NCI-H2107 (cell line): ENCODE measurements around the gene FAM107B.
"Not testable (repeated sequence)": the region's sequence is repeated elsewhere in the genome, so short reads cannot be mapped to it uniquely, and the experiment has no call there.

Experiments used
- DNase-seq: peaks from one replicate; lab custom pipeline; 2025; lab: John Stamatoyannopoulos, UW

Gene FAM107B

DNA sequence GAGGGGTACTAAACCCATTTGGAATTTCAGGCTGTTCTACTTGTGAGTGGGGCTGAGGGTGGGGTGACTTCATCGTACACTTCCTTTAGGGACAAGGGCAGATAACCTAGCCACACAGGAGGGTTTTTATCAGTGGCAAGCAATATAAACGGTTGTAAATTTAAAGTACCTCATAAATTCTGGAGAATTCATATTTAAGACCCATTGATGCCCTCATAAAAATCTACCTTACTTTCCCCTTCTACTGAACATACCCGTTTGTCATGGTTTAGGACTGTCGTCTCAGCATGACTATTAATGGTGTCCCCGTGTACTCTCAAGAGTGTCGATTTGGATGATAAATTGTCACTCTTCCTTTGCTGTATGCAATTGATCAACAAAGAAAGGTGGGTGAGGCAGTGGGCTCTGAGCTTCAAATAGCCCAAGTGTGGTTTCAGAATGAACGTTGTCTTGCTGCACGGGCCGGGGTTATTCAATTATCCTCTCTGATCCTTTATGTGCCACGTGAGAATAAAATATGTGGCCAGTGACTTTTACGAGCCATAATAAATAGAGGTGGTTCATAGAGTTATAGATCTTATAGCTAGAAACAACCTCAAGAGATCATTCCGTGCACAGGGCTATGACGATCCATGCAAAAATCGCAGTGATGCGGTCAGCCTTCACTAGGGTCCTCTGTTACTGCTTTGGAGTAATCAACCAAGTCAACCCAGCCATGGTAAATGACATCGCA, 82.2 kb downstream of the FAM107B start:
- DNase-seq = no peak

- DNase-seq = no peak
Measured at GRCh38 chr10:14691359-14691758, 83.3 kb downstream of the FAM107B start.

GRCh38 chr10:14688606-14689005, 86.1 kb downstream of the FAM107B start:
- DNase-seq = no peak

- DNase-seq = not testable (repeated sequence)
Measured at GRCh38 chr10:14688189-14688588, 86.5 kb downstream of the FAM107B start.

DNA sequence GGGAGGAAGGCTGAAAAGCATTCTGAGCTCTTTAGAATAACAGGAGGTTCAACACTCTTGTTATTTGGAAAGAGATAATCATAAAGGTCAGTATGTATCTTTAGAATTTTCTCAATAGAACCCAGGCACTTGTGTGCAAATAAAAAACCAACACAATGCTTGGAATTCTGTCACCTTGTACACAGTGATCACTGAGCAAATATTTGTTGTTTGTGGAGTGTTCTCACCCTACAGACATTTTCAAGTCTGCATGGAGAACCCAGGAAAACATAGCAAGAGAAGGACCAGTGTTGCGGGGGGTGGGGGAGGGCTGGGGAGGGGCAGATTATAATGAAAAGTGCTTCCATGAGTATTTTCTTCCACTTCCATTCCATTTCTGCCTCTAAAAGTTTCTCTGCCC, 87.4 kb downstream of the FAM107B start:
- DNase-seq = no peak

GRCh38 chr10:14686356-14686755, 88.3 kb downstream of the FAM107B start:
- DNase-seq = no peak

DNA sequence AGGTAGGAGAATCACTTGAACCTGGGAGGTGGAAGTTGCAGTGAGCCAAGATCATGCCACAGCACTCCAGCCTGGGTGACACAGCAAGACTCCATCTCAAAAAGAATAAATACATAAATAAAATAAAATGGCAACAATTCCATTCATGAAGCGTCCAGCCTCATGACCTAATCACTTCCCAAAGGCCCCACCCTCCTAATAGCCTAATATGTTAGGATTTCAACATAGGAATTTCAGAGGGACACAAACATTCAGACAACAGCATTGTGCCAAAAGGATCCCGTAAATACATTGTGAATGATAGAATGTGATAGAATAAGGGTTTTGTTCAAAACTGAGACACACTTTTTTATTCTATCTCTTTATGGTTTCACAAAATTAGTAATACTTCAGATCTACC, 90.3 kb downstream of the FAM107B start:
- no peak for DNase-seq

- DNase-seq = no peak
Measured at GRCh38 chr10:14683256-14683655, 91.4 kb downstream of the FAM107B start.

- no peak for DNase-seq
Measured at GRCh38 chr10:14681802-14682201, 92.9 kb downstream of the FAM107B start.

GRCh38 chr10:14681305-14681704, 93.4 kb downstream of the FAM107B start:
- DNase-seq = no peak

DNA sequence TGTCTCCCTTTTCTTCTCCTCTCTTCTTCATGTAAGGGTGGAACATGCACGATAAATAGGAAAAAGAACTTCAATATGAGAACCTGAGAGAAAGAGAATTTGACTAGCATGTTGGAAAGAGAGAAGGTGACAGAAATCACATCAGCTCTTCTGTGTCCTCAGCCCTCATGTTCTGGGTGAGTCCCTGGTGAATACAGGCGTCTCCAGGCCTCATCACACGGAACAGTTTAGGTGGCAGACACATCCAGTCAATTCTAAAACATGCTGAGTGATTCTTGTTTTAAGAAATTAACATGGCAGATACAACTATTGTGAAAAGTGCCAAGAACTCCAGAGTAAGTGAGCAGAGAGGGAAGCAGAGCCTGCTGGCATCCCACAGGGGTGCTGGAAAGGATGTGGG, 96.1 kb downstream of the FAM107B start:
- no peak for DNase-seq

DNA sequence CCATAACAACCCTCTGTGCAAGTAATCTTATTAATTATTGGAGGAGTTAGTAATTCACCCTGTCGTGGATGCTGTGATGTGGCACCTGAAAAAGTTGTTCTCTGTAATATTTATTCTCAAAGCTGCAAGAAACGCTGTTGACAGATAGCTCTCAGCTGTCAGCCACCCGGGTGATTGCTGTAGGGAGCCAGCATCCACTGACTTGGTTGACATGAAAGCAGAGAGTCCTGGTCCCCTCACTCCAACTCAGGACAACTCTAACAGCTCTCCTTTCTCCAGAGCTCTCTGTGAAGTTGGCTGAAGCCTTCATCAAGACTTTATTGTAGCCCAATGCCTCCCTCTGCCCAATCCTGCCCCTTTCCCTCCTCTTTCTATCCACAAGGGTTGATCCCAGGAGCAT, 98.0 kb downstream of the FAM107B start:
- DNase-seq = no peak

DNA sequence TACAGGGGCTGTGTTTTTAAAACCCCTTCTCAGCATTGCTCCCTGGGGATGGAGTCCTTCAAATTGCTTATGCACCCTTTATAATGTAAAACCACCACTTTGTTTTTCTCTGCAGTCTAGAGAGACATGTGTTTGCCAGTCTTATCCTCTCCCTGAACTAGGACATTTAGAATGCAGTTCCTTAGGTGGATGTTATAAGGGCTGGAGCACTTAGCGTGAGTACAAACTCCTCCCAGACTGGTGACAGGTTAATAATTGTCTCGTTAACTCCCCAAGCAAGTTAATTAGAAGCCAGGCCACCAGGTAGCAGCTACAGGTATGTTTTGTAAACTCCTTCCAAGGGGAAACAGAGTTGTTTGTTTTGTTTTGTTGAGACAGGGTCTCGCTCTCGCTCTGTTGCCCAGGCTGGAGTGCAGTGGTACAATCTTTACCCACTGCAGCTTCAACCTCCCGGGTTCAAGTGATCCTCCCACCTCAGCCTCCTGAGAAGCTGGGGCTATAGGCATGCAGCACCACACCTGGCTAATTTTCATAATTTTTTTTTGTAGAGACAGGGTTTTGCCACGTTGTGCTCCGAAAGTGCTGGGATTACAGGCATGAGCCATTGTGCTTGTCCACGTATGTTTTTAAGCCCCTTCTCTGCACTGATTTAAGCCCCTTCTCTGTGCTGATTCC, 100.2 kb downstream of the FAM107B start:
- no peak for DNase-seq

DNA sequence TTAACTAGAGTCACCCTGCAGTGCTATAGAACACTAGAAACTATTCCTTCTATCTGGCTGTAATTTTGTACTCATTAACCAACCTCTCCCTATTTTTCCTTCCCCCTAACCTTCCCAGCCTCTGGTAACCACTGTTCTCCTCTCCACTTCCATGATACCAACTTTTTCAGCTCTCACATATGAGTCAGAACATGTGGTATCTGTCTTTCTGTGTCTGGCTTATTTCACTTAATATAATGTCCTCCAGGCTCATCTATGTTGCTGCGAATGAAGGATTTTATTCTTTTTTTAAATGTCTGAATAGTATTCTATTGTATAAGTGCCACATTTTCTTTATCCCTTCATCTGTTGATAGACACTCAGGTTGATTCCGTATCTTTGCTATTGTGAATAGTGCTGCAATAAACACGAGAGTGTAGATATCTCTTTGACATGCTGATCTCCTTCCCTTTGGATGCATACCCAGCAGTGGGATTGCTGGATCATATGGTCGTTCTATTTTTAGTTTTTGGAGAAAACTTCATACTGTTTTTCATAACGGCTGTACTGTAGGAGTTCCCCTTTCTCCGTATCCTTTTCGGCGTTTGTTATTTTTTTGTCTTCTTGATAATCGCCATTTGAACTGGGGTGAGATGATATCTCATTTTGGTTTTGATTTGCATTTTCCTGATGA, 101.4 kb downstream of the FAM107B start:
- DNase-seq = no peak

- DNase-seq = no peak
Measured at GRCh38 chr10:14671386-14671831, 103.3 kb downstream of the FAM107B start.

- no peak for DNase-seq
Measured at GRCh38 chr10:14670551-14671240, 104.0 kb downstream of the FAM107B start.

DNA sequence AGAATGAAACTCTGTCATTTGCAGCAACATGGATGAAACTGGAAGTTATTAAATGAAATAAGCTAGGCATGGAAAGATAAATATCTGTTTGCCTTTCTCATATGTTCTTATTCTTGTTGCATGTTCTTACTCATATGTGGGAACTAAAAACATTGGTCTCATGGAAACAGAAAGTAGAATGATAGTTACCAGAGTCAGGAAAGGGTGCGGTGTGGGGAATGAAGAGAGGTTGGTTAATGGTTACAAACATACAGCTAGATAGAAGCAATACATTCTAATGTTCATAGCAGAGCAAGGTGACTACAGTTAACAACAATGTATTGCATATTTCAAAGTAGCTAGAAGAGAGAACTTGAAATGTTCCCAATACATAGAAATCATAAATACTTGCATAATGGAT, 105.1 kb downstream of the FAM107B start:
- no peak for DNase-seq

DNA sequence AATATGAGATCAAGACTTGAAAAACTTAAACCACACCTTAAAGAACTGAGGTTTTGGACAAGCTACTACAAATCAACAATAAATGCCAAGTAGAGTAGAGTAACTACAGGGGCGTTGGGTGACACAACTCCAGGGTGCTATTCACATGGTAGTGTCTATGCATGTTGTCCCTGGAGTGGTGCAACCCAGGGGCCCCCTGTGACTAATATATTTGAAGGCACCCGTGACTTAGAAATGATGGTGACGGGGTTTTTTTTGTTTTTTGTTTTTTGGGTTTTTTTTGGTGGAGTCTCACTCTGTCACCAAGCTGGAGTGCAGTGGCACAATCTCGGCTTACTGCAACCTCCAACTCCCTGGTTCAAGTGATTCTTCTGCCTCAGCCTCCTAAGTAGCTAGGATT, 106.9 kb downstream of the FAM107B start:
- no peak for DNase-seq

DNA sequence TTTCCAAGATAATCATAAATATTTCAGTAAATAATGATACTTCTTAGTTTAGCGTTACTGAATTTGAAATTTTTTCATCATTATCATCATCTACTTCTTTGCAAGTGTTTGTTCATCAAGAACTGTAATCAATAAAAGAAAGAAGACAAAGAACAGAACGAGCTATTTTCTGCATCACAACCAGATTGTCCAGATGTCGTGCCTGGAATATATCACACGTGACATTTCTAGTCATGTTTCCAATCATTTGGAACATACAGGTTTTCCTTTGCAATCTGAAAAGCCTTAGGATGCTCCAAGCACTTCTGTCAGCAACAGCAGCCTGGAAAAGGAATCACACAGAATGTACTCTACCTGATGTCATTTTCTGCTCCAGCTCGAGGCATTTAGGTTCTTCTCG, 107.4 kb downstream of the FAM107B start:
- DNase-seq = no peak

DNA sequence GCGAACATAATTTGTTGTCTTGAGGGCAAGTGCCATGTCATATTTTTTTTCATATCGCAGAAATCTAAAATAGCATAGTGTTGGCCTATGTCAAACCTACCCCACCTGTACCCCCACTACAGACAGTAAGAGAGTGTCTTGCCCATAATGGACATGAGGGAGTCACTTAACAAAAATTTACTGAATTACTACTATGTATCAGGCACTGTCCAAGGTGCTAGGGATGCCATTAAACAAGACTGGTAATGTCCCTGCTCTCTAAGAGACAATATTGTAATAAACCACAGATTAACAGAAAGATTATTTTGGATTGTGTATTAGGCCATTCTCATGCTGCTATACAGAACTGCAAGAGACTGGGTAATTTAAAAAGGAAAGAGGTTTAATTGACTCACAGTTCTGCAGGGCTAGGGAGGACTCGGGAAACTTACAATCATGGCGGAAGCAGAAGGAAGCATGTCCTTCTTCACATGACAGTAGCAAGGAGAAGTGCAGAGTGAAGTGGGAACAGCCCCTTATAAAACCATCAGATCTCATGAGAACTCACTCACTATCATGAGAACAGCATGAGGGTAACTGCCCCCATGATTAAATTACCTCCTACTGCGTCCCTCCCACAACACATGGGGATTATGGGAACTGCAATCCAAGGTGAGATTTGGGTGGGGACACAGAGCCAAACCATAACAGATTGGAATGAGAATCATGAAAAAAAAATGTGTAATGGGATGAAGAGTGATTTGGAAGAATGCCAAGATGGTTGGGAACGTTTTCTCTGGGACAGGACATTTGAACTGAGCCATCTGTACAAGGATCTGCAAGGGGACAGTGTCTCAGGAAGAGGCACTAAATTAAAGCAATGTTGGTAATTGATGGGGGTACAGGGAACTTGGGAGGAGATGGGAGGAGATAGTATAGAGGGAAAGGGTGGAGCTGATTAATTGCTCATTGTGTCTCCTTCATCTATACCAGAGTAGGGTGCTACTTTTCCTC, 108.5 kb downstream of the FAM107B start:
- DNase-seq = no peak

DNA sequence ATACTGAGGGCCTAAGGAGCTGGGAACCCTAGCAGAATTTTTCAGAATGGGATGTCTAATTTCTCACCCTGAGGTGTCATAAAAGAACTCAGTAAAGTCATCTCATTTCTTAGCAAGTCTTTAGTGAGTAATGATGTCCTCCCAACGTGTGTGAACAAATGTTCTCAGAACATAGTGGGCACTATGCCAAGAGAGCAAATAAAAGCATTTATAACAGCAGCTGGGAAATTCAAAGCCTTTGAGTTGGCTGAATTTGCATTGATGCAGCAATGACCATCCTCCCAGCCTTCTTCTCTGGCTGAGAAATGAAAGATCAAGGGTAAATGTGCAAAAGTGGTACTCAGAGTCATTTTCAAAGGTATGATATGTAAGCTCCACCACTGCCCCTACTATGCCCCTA, 109.4 kb downstream of the FAM107B start:
- peak; percentile 11 for DNase-seq
